ENCODE results near the gene EN2. TPM values are rescaled to one million over a fixed set of nuclear protein-coding genes. Genes with fewer than 3 reads are reported as not detected.

The EN2 gene
- total RNA-seq, 1 experiment from 2014 or later, result 0.07 TPM

- H4K8ac ChIP-seq (replicated peaks; ENCODE audit: insufficient read length, low read depth, low read length), result no peak overlapping the region
- no CpG with 5 or more reads among the region's 11 CpGs for WGBS (ENCODE audit: extremely low coverage, insufficient read length, low lambda C conversion rate)
- H2BK20ac ChIP-seq (ENCODE audit: low read depth, low read length, poor library complexity, severe bottlenecking), result no peak overlapping the region
- Mint-ChIP-seq H3K4me3 (no peak overlapping the region), H3K36me3 (ENCODE audit: insufficient read depth in 1 of 3, low read depth in 3 of 3) (peaks cover 0 to 3% (median 0%) of the 10 kb centered on the region in 3 experiments; a peak in 3 of 7 replicates), H3K4me1 (peaks cover 18 to 21% of the 10 kb centered on the region in 2 experiments), H3K9me3 (peaks cover 0 to 7% of the 10 kb centered on the region in 2 experiments; a peak in 3 of 5 replicates), H3K27me3 (ENCODE audit: low read depth) (peaks cover 98% of the 10 kb centered on the region), H3K27ac (no peak overlapping the region)
- H4K91ac ChIP-seq (ENCODE audit: insufficient read length, low read depth, low read length), result no peak overlapping the region
- no peaks in the 10 kb centered on the region for H3K79me2 ChIP-seq (ENCODE audit: insufficient read depth, low read length)
- H3K9me3 ChIP-seq (ENCODE audit: control insufficient read depth, low read depth, low read length), result no peaks in the 10 kb centered on the region
- H3K23ac ChIP-seq (ENCODE audit: insufficient read length, low read depth, low read length), result no peak overlapping the region
- no peak overlapping the region for H2AK5ac ChIP-seq (ENCODE audit: insufficient read length, low read length)
- H2AFZ ChIP-seq (ENCODE audit: low read length), result no peak overlapping the region
- H3K9ac ChIP-seq (ENCODE audit: extremely low read depth, insufficient read length, low read length), result no peak overlapping the region
- no peaks in the 10 kb centered on the region for H3K4me1 ChIP-seq (ENCODE audit: insufficient read depth, low read length)
- no peak overlapping the region for H2BK120ac ChIP-seq (ENCODE audit: low read depth, low read length, poor library complexity, severe bottlenecking)
- no peak for DNase-seq
- no peaks in the 10 kb centered on the region for H3K79me1 ChIP-seq (ENCODE audit: insufficient read depth, low read depth, low read length, poor library complexity, severe bottlenecking)
- TF ChIP-seq CTCF (conservative IDR thresholded peaks at IDR 0.05), result no peak
- no peak overlapping the region for H3K18ac ChIP-seq (ENCODE audit: insufficient read length, low read depth, low read length)
- H3K14ac ChIP-seq (ENCODE audit: insufficient read depth, low read length), result no peak overlapping the region
- no peak overlapping the region for H3K4ac ChIP-seq (ENCODE audit: low read depth, low read length)
- no peak overlapping the region for H3T11ph ChIP-seq (ENCODE audit: low read length)
- no peak overlapping the region for H3K4me2 ChIP-seq (ENCODE audit: insufficient read depth, insufficient read length, low read length)
- H3K56ac ChIP-seq (ENCODE audit: insufficient read length, low read depth, low read length), result no peak overlapping the region
- no peaks in the 10 kb centered on the region for H3K23me2 ChIP-seq (ENCODE audit: insufficient read length, low read depth, low read length, poor library complexity, severe bottlenecking)
- no peak overlapping the region for H2BK15ac ChIP-seq (ENCODE audit: low read depth, low read length)
- H2BK5ac ChIP-seq (ENCODE audit: insufficient read length, low read length), result no peak overlapping the region
- no peaks in the 10 kb centered on the region for H4K20me1 ChIP-seq (ENCODE audit: control insufficient read depth, insufficient read depth, insufficient read length)
- no peak overlapping the region for H3K27ac ChIP-seq (ENCODE audit: insufficient read length, low read depth, low read length)
- H4K5ac ChIP-seq (ENCODE audit: insufficient read length, low read depth, low read length), result no peak overlapping the region
- peaks cover 6% of the 10 kb centered on the region; the same call in 1 of the 2 replicates for H3K27me3 ChIP-seq (ENCODE audit: insufficient read depth, low read length)
- H2BK12ac ChIP-seq (ENCODE audit: insufficient read length, low read depth, low read length), result no peak overlapping the region
Observed at GRCh38 chr7:155481764-155482163, 23.8 kb downstream of the EN2 start.
